Mesenchymal stem cell (in vitro differentiated cells and primary cell): ENCODE data around the gene EIF4H.
A peak's percentile ranks its signal among the peaks of the same experiment; 100 is the strongest.

Experiments used
- DNase-seq: peaks from one replicate; pipeline ENCODE4 v3.0.0-alpha.2; 2013
- H2AFZ ChIP-seq: one replicate; pipeline ENCODE4 v1.6.1; 2013; ENCODE audit warnings: low read depth, mild to moderate bottlenecking, control low read depth, inconsistent platforms, low read length, moderate library complexity
- H2AK5ac ChIP-seq: 2 replicates; pipeline ENCODE4 v1.6.1; 2013; ENCODE audit warnings: low read length, moderate library complexity, mild to moderate bottlenecking, inconsistent platforms; ENCODE audit not compliant: severe bottlenecking
- H2BK120ac ChIP-seq: one replicate; pipeline ENCODE4 v1.6.1; 2013; ENCODE audit warnings: low read depth, mild to moderate bottlenecking, inconsistent platforms, low read length, moderate library complexity
- H2BK12ac ChIP-seq, 2 experiments: one replicate each; pipeline ENCODE4 v1.6.1; 2013; ENCODE audit warnings: inconsistent platforms in 2 of 2, low read length in 2 of 2, mild to moderate bottlenecking in 2 of 2, moderate library complexity in 2 of 2, control low read depth in 1 of 2
- H2BK15ac ChIP-seq: one replicate; pipeline ENCODE4 v1.6.1; 2013; ENCODE audit warnings: mild to moderate bottlenecking, low read depth, inconsistent platforms; ENCODE audit not compliant: poor library complexity, severe bottlenecking
- H2BK5ac ChIP-seq: 2 replicates; pipeline ENCODE4 v1.6.1; 2013; ENCODE audit warnings: low read depth, mild to moderate bottlenecking, low read length, control low read depth, inconsistent platforms; ENCODE audit not compliant: poor library complexity, severe bottlenecking
- H3K14ac ChIP-seq, 2 experiments: one replicate each; pipeline ENCODE4 v1.6.1; 2013; ENCODE audit warnings: inconsistent platforms in 2 of 2, low read length in 2 of 2, control low read depth in 1 of 2, mild to moderate bottlenecking in 1 of 2, moderate library complexity in 1 of 2
- H3K18ac ChIP-seq, 2 experiments: one replicate each; pipeline ENCODE4 v1.6.1; 2013; ENCODE audit warnings: inconsistent platforms in 2 of 2, low read length in 2 of 2, control low read depth in 1 of 2, low read depth in 1 of 2, mild to moderate bottlenecking in 1 of 2
- H3K23ac ChIP-seq, 2 experiments: one replicate each; pipeline ENCODE4 v1.6.1; 2013; ENCODE audit warnings: inconsistent platforms in 2 of 2, low read length in 2 of 2, mild to moderate bottlenecking in 2 of 2, moderate library complexity in 2 of 2, control low read depth in 1 of 2
- H3K27ac ChIP-seq: 2 replicates; pipeline ENCODE4 v1.5.1; 2013; ENCODE audit warnings: mild to moderate bottlenecking, moderate library complexity, low read length, control low read depth, inconsistent platforms; ENCODE audit not compliant: poor library complexity, severe bottlenecking
- H3K27me3 ChIP-seq, 2 experiments: 2 replicates each; pipeline versions ENCODE4 v1.6.1 to v1.7.0; 2013; ENCODE audit warnings: low read length in 2 of 2, mild to moderate bottlenecking in 2 of 2, moderate library complexity in 2 of 2, control low read depth in 1 of 2, inconsistent platforms in 1 of 2; ENCODE audit not compliant: control insufficient read depth in 1 of 2, insufficient read depth in 1 of 2
- H3K36me3 ChIP-seq, 2 experiments: 2 replicates each; pipeline versions ENCODE4 v1.6.1 to v1.7.0; 2013; ENCODE audit warnings: low read length in 2 of 2, control low read depth in 1 of 2, inconsistent platforms in 1 of 2, low read depth in 1 of 2, mild to moderate bottlenecking in 1 of 2; ENCODE audit not compliant: insufficient read depth in 2 of 2, control insufficient read depth in 1 of 2
- H3K4ac ChIP-seq, 2 experiments: one replicate each; pipeline ENCODE4 v1.6.1; 2013; ENCODE audit warnings: inconsistent platforms in 2 of 2, low read length in 2 of 2, mild to moderate bottlenecking in 2 of 2, moderate library complexity in 2 of 2, control low read depth in 1 of 2, low read depth in 1 of 2
- H3K4me1 ChIP-seq: 2 replicates; pipeline ENCODE4 v1.6.1; 2013; ENCODE audit warnings: low read depth, low read length, control low read depth; ENCODE audit not compliant: control insufficient read depth, insufficient read depth
- H3K4me2 ChIP-seq: 2 replicates; pipeline ENCODE4 v1.6.1; 2013; ENCODE audit warnings: low read length, mild to moderate bottlenecking, inconsistent platforms; ENCODE audit not compliant: poor library complexity, severe bottlenecking
- H3K4me3 ChIP-seq, 2 experiments: 2 replicates each; pipeline versions ENCODE4 v1.5.1 to v1.7.0; 2013; ENCODE audit warnings: low read length in 2 of 2, mild to moderate bottlenecking in 2 of 2, control low read depth in 1 of 2, low read depth in 1 of 2; ENCODE audit not compliant: insufficient read depth in 1 of 2
- H3K79me1 ChIP-seq: replicated peaks from 2 replicates; pipeline ENCODE4 v1.6.1; 2013; ENCODE audit warnings: mild to moderate bottlenecking, control low read depth, low read length, inconsistent platforms; ENCODE audit not compliant: poor library complexity, severe bottlenecking
- H3K9ac ChIP-seq: 2 replicates; pipeline ENCODE4 v1.7.0; 2013; ENCODE audit warnings: mild to moderate bottlenecking, low read length, moderate library complexity
- H3K9me3 ChIP-seq: 2 replicates; pipeline ENCODE4 v1.7.0; 2013; ENCODE audit warnings: mild to moderate bottlenecking, low read length; ENCODE audit not compliant: control insufficient read depth
- H4K8ac ChIP-seq: one replicate; pipeline ENCODE4 v1.6.1; 2013; ENCODE audit warnings: inconsistent platforms, mild to moderate bottlenecking, low read length, moderate library complexity
- H4K91ac ChIP-seq: one replicate; pipeline ENCODE4 v1.6.1; 2013; ENCODE audit warnings: mild to moderate bottlenecking, low read length, inconsistent platforms
- WGBS: methylation state at CpG from one replicate; pipeline ENCODE4 v1.1.7; 2013; ENCODE audit warnings: mixed read lengths; 5-methylcytosine and 5-hydroxymethylcytosine counted together

Gene EIF4H

DNA sequence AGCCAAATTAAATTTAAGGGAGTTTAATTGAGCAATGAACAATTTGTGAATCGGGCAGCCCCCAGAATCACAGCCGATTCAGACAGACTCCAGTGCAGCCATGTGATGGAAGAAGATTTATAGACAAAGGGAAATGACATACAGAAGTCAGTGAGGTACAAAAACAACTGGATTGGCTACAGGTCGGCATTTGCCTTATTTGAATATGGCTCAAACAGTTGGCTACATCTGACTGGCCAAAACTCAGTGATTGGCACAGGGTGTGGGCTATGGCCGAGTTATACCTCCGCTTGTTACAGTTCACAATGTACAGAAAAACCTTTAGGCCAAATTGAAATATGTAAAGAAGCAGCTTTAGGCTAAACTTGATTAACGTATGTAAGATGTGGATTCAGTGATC is 30.8 kb upstream of the EIF4H start:
- Histone ChIP-seq H3K4me3 (no peak overlapping the region), H2AK5ac (no peak overlapping the region), H3K18ac (no peak overlapping the region), H3K79me1 (no peaks in the 10 kb centered on the region), H3K27me3 (no peaks in the 10 kb centered on the region), H2AFZ (no peak overlapping the region), H3K23ac (no peak overlapping the region), H3K4me2 (no peak overlapping the region), H3K36me3 (no peaks in the 10 kb centered on the region), H3K14ac (no peak overlapping the region), H3K27ac (no peak overlapping the region), H2BK12ac (no peak overlapping the region), H4K91ac (no peak overlapping the region), H2BK120ac (no peak overlapping the region), H4K8ac (no peak overlapping the region), H3K9ac (no peak overlapping the region), H2BK15ac (no peak overlapping the region), H3K4ac (no peak overlapping the region), H2BK5ac (no peak overlapping the region), H3K9me3 (peaks cover 5% of the 10 kb centered on the region), H3K4me1 (peaks cover 7% of the 10 kb centered on the region)
- DNase-seq, result no peak
- WGBS, result 92% methylated on average over 6 of the region's 6 CpGs

DNA sequence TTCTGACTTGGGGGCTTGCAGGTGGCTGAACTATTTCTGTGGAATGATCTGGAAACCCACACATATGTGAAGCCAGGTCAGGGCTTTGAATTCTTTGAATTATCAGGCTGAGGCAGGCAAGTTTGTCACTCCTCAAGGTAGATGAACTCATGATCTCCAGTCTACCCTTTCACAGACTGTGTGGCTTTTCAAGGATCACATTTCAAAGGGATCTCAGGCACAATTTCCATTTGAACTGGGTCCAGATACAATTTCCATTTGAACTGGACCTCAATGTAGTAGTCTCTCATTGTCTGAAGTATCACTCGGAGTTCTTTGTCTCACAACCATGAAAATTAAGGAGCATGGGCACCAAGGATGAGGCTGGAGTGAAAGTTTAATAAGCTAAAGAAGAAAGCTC is 25.7 kb upstream of the EIF4H start:
- H2BK120ac ChIP-seq, result no peak overlapping the region
- H3K4me2 ChIP-seq, result no peak overlapping the region
- H3K27ac ChIP-seq, result no peak overlapping the region
- H3K79me1 ChIP-seq, result no peaks in the 10 kb centered on the region
- no peak for DNase-seq
- H3K4me1 ChIP-seq, result peaks cover 3% of the 10 kb centered on the region
- H4K91ac ChIP-seq, result no peak overlapping the region
- H3K4ac ChIP-seq, result no peak overlapping the region
- no peak overlapping the region for H2AFZ ChIP-seq
- no peak overlapping the region for H3K18ac ChIP-seq
- H4K8ac ChIP-seq, result no peak overlapping the region
- H3K14ac ChIP-seq, result no peak overlapping the region
- H3K4me3 ChIP-seq, result no peak overlapping the region
- no peak overlapping the region for H3K23ac ChIP-seq
- H3K36me3 ChIP-seq, result no peaks in the 10 kb centered on the region
- H3K27me3 ChIP-seq, result no peaks in the 10 kb centered on the region
- no peak overlapping the region for H2BK15ac ChIP-seq
- no peak overlapping the region for H3K9ac ChIP-seq
- H2BK12ac ChIP-seq, result no peak overlapping the region
- no peak overlapping the region for H2BK5ac ChIP-seq
- WGBS, result 100% methylated on average over 1 of the region's 1 CpG
- peaks cover 5% of the 10 kb centered on the region for H3K9me3 ChIP-seq
- no peak overlapping the region for H2AK5ac ChIP-seq

DNA sequence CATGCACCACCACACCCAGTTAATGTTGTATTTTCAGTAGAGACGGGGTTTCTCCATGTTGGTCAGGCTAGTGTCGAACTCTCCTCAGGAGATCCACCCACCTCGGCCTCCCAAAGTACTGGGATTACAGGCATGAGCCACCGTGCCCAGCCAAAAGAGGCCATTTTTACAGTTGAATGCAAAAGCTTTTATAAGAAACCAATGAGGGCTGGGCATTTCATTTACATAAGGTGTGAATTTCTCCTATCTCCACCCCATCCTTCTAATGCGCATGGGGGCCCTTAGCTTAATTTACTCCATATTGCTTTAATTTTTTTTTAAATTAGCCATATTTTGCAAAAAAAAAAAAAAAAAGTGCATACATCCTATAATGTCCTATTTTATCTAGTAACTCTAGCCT is 25.1 kb upstream of the EIF4H start:
- H3K9me3 ChIP-seq, result peaks cover 5% of the 10 kb centered on the region
- H2BK12ac ChIP-seq, result no peak overlapping the region
- no peak overlapping the region for H3K23ac ChIP-seq
- no peak overlapping the region for H2AFZ ChIP-seq
- no peaks in the 10 kb centered on the region for H3K27me3 ChIP-seq
- H2BK15ac ChIP-seq, result no peak overlapping the region
- no peak for DNase-seq
- no peak overlapping the region for H3K27ac ChIP-seq
- 93% methylated on average over 3 of the region's 5 CpGs for WGBS
- peak overlapping the region; percentile 45 for H3K9ac ChIP-seq
- H3K4me3 ChIP-seq, result no peak overlapping the region
- no peak overlapping the region for H3K18ac ChIP-seq
- no peak overlapping the region for H2BK5ac ChIP-seq
- no peaks in the 10 kb centered on the region for H3K36me3 ChIP-seq
- H2BK120ac ChIP-seq, result no peak overlapping the region
- H3K4me1 ChIP-seq, result peaks cover 3% of the 10 kb centered on the region
- no peak overlapping the region for H3K4me2 ChIP-seq
- no peak overlapping the region for H2AK5ac ChIP-seq
- H3K79me1 ChIP-seq, result no peaks in the 10 kb centered on the region
- no peak overlapping the region for H4K91ac ChIP-seq
- no peak overlapping the region for H3K14ac ChIP-seq
- no peak overlapping the region for H4K8ac ChIP-seq
- H3K4ac ChIP-seq, result no peak overlapping the region

DNA sequence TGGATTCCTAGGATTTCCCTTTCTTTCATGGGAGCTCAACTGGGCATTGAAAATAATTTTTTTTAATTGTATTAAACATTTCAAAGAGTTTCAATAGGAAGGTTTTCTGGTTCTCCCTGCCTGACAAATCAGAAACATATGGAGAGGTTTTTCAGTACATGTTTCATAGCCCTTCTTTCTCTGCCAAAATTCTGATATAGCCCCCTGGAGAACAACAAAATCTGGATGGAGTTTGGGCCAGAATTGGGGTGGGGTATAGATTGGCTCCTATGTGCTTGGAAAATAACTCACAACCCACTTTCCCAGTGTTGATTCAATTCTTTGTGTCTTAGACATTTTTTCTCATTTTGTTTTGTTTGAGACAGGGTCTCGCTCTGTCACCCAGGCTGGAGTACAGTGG is 24.6 kb upstream of the EIF4H start:
- Histone ChIP-seq H3K18ac (no peak overlapping the region), H3K9ac (peak overlapping the region; percentile 45), H3K4me1 (peaks cover 3% of the 10 kb centered on the region), H3K14ac (no peak overlapping the region), H3K9me3 (peaks cover 5% of the 10 kb centered on the region), H4K8ac (no peak overlapping the region), H3K4me2 (no peak overlapping the region), H3K27me3 (no peaks in the 10 kb centered on the region), H2AFZ (no peak overlapping the region), H3K23ac (no peak overlapping the region), H3K27ac (no peak overlapping the region), H3K36me3 (no peaks in the 10 kb centered on the region), H2BK15ac (no peak overlapping the region), H2BK5ac (no peak overlapping the region), H3K79me1 (no peaks in the 10 kb centered on the region), H2BK120ac (no peak overlapping the region), H2BK12ac (no peak overlapping the region), H2AK5ac (no peak overlapping the region), H3K4me3 (no peak overlapping the region), H4K91ac (no peak overlapping the region), H3K4ac (no peak overlapping the region)
- WGBS, result 100% methylated on average over 1 of the region's 1 CpG
- DNase-seq, result no peak
